Smooth muscle cell (in vitro differentiated cells): ENCODE results near the gene MGAM2. TPM values are rescaled to one million over a fixed set of nuclear protein-coding genes. Genes with fewer than 3 reads are reported as not detected.

ENCODE experiments used
- DNase-seq: peaks from one replicate; lab custom pipeline; 2025; ENCODE audit not compliant: unreplicated experiment; lab: John Stamatoyannopoulos, UW
- H2AFZ ChIP-seq: fragments of 200-600 bp; sonication (generic); 2 replicates; pipeline ENCODE4 v1.6.0; 2016; ENCODE audit warnings: antibody characterized with exemption, low read depth, mild to moderate bottlenecking
- H3F3A ChIP-seq: fragments of 200-600 bp; sonication (generic); 2 replicates; pipeline ENCODE4 v1.6.0; 2017; ENCODE audit warnings: antibody characterized with exemption, low read depth
- H3K27ac ChIP-seq: fragments of 200-600 bp; sonication (generic); 2 replicates; pipeline ENCODE4 v1.5.1; 2016; ENCODE audit warnings: low read depth, mild to moderate bottlenecking
- H3K27me3 ChIP-seq: fragments of 200-600 bp; sonication (generic); 2 replicates; pipeline ENCODE4 v1.6.1; 2016; ENCODE audit warnings: low read depth, mild to moderate bottlenecking
- H3K36me3 ChIP-seq: fragments of 200-600 bp; sonication (generic); 2 replicates; pipeline ENCODE4 v1.5.1; 2016; ENCODE audit warnings: low read depth
- H3K4me1 ChIP-seq: fragments of 200-600 bp; sonication (generic); 2 replicates; pipeline ENCODE4 v1.5.1; 2016; ENCODE audit warnings: low read depth
- H3K4me2 ChIP-seq: fragments of 200-600 bp; sonication (generic); 2 replicates; pipeline ENCODE4 v1.6.0; 2016; ENCODE audit warnings: mild to moderate bottlenecking
- H3K4me3 ChIP-seq: fragments of 200-600 bp; sonication (generic); 2 replicates; pipeline ENCODE4 v1.5.1; 2016; ENCODE audit warnings: mild to moderate bottlenecking
- H3K79me2 ChIP-seq: fragments of 200-600 bp; sonication (generic); 2 replicates; pipeline ENCODE4 v1.6.0; 2016; ENCODE audit warnings: low read depth, mild to moderate bottlenecking
- H3K9ac ChIP-seq: fragments of 200-600 bp; sonication (generic); 2 replicates; pipeline ENCODE4 v1.6.0; 2016; ENCODE audit warnings: low read depth
- H3K9me3 ChIP-seq: fragments of 200-600 bp; sonication (generic); replicated peaks from 2 replicates; pipeline ENCODE4 v1.5.1; 2016; ENCODE audit warnings: low read depth
- H4K20me1 ChIP-seq: fragments of 200-600 bp; sonication (generic); 2 replicates; pipeline ENCODE4 v1.6.0; 2016; ENCODE audit warnings: low read depth
- WGBS: methylation state at CpG from one replicate; pipeline ENCODE4 v1.1.7; 2016; ENCODE audit warnings: low lambda C conversion rate; 5-methylcytosine and 5-hydroxymethylcytosine counted together
- polyA plus RNA-seq: library from polyadenylated mRNA; unstranded; fragments of >200 nt; fragmentation: Nextera tagmentation; extraction: Ambion mirVana; gene quantifications from 2 replicates; pipeline ENCODE4 v1.2.1, GENCODE V29; 2016
- total RNA-seq: library from RNA; depleted of rRNA; stranded (reverse); fragments of >200 nt; gene quantifications from 2 replicates; pipeline ENCODE4 v1.2.3, GENCODE V29; 2014
- TF ChIP-seq, protein P1 (sequence below): fragments of 200-600 bp; sonication (generic); IDR thresholded peaks from 2 replicates; pipeline ENCODE4 v1.5.1; 2017; ENCODE audit warnings: borderline replicate concordance, mild to moderate bottlenecking, antibody characterized with exemption; ENCODE audit not compliant: insufficient read depth, poor library complexity, severe bottlenecking

MGAM2 gene
- total and polyA plus RNA-seq, 2 experiments from 2014 or later = not detected

DNA sequence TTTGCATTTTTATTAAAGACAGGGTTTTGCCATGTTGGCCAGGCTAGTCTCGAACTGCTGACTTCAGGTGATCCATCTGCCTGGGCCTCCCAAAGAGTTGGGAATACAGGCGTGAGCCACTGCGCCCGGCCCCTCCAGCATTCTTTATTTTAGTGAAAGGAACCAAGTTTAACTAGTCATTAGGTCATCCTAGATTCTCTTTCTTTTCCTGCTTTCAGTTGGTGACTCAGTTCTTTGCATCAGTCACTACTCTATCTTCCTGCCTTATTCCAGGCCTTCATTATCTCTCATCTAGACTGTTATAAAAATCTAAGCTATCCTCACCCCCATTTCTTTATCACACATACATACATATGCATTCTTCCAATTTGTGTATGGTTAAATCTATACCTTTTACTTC is 82.7 kb downstream of the MGAM2 start:
- no peak for DNase-seq
- Histone ChIP-seq H3F3A (no peaks in the 10 kb centered on the region), H2AFZ (no peak overlapping the region), H3K79me2 (no peaks in the 10 kb centered on the region), H3K4me2 (no peak overlapping the region), H3K4me3 (no peak overlapping the region), H3K36me3 (no peaks in the 10 kb centered on the region), H3K9ac (no peak overlapping the region), H3K4me1 (no peaks in the 10 kb centered on the region), H3K27ac (no peak overlapping the region), H4K20me1 (no peaks in the 10 kb centered on the region), H3K27me3 (no peaks in the 10 kb centered on the region), H3K9me3 (no peaks in the 10 kb centered on the region)
- WGBS = 86% methylated on average over 4 of the region's 4 CpGs
- TF ChIP-seq, protein P1, sequence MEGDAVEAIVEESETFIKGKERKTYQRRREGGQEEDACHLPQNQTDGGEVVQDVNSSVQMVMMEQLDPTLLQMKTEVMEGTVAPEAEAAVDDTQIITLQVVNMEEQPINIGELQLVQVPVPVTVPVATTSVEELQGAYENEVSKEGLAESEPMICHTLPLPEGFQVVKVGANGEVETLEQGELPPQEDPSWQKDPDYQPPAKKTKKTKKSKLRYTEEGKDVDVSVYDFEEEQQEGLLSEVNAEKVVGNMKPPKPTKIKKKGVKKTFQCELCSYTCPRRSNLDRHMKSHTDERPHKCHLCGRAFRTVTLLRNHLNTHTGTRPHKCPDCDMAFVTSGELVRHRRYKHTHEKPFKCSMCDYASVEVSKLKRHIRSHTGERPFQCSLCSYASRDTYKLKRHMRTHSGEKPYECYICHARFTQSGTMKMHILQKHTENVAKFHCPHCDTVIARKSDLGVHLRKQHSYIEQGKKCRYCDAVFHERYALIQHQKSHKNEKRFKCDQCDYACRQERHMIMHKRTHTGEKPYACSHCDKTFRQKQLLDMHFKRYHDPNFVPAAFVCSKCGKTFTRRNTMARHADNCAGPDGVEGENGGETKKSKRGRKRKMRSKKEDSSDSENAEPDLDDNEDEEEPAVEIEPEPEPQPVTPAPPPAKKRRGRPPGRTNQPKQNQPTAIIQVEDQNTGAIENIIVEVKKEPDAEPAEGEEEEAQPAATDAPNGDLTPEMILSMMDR = no peak

GRCh38 chr7:142196066-142196840 is 84.7 kb downstream of the MGAM2 start:
- TF ChIP-seq, protein P1 = no peak
- WGBS = 88% methylated on average over 9 of the region's 9 CpGs
- no peak for DNase-seq
- Histone ChIP-seq H4K20me1 (no peaks in the 10 kb centered on the region), H3K79me2 (no peaks in the 10 kb centered on the region), H3K4me3 (no peak overlapping the region), H3K4me1 (no peaks in the 10 kb centered on the region), H3K36me3 (no peaks in the 10 kb centered on the region), H2AFZ (no peak overlapping the region), H3F3A (no peaks in the 10 kb centered on the region), H3K4me2 (no peak overlapping the region), H3K9me3 (no peaks in the 10 kb centered on the region), H3K9ac (no peak overlapping the region), H3K27me3 (no peaks in the 10 kb centered on the region), H3K27ac (no peak overlapping the region)

DNA sequence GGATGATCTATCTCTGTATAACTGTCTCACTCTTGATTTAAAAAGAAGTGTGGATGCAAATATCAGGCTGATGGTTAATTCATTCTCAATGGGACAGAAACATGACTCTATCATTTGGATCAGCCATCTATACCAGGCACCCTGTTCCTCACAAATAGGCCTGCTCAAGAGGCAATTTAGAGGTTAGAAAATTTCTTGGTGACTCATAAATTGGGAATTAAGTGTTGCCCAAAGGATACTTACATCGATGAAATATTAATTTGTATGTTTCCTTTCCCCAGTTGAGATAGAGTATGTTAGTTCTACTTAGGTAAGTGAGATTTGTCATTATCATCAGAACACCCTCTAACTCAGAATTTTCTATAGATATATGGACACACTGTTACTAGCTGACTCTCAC is 88.7 kb downstream of the MGAM2 start:
- H3F3A ChIP-seq = no peaks in the 10 kb centered on the region
- no peaks in the 10 kb centered on the region for H3K4me1 ChIP-seq
- no peaks in the 10 kb centered on the region for H3K9me3 ChIP-seq
- TF ChIP-seq, protein P1 = no peak
- H3K9ac ChIP-seq = no peak overlapping the region
- no peak overlapping the region for H3K4me2 ChIP-seq
- WGBS = 80% methylated on average over 1 of the region's 1 CpG
- no peaks in the 10 kb centered on the region for H3K27me3 ChIP-seq
- H3K36me3 ChIP-seq = no peaks in the 10 kb centered on the region
- no peak overlapping the region for H2AFZ ChIP-seq
- DNase-seq = no peak
- H3K79me2 ChIP-seq = no peaks in the 10 kb centered on the region
- H4K20me1 ChIP-seq = no peaks in the 10 kb centered on the region
- H3K4me3 ChIP-seq = no peak overlapping the region
- no peak overlapping the region for H3K27ac ChIP-seq
